Stimulated activated CD8-positive, alpha-beta memory T cell treated with anti-CD3 and anti-CD28 coated beads, Interleukin-7, amount 100 ng/mL, for 24 hours (primary cell): Measurements from ENCODE around the gene VEGFA.

Experiments
- DNase-seq: peaks from one replicate; pipeline ENCODE4 v3.0.0-alpha.2; 2020; ENCODE audit warnings: low read depth

The VEGFA gene

DNA sequence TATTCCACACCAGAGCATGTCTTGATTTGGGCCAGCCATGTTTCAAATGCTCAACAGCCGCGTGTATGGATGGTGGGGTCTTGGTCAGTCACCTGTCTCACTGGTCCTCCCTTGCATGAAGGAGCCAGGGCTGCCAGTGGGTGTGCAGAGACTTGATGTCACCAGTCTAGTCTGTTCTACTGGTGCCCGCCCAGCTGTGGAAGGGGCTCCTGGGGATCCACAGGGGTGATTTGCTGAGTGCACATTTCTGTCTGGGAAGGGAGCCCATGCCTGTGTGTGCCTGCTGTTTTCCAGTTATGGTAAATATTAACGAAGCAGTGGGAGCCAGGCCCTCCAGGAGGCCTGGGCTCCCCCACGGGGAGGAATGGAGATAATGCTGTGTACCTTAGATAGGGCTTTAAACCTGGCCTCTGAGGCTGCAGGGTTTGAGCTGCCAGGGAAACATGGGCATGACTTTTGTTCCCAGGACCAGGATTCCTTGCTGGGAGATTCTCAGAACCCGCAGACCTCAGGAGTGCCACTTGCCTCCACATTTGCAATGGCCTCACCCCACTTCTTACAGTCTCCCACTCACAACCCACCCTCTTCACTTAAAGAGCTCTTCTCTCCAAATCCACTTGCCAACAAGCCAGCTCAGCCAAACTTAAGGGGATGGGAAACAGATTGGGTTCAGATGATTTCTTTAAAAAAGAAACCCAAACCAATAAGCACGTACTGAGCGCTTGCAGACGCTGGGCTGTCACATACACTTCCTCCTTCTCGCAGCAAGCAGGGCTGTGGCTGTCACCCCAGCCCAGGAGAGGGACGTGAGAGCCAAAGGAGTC is 54.1 kb downstream of the VEGFA start:
- no peak for DNase-seq

DNA sequence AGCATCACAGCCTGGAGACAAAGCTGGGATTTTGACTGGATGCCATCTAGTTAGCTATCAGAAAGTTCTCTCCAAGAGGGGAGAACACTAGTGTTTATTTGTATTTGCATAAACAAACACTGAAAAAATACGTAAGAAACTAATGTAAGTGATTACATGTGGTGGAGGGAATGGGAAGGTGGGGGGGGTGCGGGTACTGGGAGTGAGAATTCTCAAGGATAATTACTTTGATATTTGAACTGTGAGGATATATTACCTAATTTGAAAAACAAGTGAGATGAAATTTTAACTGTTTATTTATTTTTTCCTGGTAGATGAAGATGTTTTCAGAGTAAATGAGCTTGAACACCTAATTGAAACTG is 54.7 kb downstream of the VEGFA start:
- no peak for DNase-seq

DNA sequence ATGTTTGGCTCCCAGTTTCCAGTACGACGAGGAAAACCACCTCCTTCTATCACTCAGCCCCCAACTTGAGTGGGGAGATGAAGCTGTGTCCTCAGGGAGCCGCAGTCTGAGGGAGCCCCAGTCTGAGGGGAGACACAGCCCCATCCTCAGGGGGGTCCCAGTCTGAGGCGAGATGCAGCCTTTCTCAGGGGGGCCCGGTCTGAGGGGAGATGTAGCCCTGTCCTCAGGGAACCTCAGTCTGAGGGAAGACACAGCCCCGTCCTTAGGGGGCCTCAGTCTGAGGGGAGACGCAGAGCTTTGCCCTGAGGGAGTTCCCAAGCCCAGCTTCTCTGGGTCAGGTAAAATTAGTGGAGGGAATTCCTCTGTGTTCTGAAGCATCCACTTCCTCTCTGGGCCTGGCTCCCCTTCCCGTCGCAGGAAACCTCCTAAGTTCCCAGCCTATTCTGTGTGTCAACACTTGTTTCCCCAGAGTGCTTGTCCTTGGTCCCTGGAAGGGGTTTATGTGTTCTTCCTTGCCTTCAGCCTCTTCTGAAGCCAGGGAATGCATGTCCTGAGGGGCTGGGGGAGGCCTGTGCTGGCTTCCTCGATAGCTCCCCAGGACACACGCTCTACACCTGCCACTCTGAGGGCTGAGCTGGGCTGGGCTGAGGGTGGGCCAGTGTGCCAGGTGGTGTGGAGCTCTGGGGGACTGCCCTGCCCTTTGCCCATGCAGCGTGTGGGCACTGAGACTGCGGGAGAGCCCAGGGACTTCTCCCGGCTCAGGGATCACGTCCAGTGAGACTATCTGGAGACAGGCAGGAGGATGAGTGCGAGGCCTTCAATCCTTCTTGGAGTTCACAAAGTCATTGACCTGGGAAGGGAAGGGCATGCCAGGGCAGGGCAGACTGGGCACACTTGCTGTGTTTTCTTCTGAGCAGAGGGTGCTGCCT is 55.4 kb downstream of the VEGFA start:
- no peak for DNase-seq

DNA sequence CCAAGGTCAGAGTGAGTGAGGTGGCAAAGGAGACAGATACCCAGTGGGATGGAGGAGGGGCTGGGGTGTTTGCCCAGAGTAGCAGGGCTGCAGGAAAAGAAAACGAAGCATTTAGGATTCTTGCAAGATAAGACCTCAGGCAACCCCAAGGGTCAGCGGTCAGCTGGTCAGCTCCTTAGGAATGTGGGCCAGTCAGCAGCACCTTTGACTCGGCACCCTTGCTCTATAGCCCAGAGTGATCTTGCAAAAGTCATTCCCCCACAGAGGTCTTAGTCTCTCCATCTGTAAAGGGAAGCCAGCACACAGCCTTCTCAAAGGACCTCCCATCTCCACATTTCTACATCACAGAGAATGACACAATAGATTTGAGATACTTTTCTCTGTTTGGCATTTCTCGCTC is 56.7 kb downstream of the VEGFA start:
- DNase-seq, result no peak

DNA sequence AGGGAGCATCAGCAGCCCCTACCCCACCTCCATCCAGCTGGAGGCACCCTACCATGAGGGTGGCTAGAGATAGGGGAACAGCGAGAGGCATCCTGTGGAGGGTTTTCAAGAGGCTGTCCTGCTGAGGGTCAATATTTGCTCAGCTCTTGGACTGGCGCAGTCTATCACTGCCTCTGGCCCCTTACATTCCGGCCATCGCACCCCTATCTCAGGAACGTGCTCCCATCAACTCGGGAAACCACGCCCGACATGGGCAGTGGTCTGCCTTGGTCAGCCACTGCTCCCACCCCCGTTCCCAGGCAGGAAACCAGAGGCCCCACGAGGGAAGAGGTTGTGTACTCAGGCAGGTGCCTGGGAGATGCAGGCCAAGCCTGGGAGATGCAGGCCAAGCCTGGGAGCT is 57.9 kb downstream of the VEGFA start:
- DNase-seq, result no peak

DNA sequence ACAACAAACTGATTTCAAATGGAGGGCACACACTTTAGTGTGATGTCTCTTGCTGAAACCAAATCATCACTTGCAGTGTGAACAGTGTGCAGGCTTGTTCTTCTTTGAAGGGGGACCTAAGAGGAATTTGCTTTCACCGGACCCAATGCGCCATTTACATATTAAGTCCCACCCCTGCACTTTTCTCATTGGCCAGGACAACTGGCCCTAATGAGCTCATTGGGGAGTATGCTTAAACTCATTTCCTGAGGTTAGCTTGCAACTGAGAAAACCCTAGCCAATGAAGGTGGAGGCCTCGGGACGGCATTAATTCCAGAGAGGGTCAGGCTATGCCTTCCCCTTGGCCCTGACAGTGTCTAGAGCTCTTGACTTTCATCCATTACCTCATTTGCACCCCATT is 58.7 kb downstream of the VEGFA start:
- DNase-seq, result no peak

DNA sequence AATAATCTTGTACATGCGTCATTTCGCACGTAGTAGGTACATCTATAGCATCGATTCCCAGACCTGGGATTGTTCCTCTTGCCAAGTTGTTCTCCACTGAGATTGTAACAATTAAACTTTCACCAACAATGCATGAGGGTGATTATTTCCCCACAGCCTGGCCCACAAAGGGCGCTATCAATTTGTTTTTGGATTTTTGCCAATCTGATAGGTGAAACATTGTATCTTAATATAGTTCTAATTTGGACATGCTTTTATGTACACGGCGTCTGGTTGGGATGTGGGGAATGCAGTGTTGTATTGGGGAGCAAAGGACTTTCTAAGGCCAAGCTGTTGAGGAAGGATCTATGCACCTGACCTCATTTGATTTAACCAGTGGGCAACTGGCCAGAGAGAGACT is 59.5 kb downstream of the VEGFA start:
- no peak for DNase-seq

DNA sequence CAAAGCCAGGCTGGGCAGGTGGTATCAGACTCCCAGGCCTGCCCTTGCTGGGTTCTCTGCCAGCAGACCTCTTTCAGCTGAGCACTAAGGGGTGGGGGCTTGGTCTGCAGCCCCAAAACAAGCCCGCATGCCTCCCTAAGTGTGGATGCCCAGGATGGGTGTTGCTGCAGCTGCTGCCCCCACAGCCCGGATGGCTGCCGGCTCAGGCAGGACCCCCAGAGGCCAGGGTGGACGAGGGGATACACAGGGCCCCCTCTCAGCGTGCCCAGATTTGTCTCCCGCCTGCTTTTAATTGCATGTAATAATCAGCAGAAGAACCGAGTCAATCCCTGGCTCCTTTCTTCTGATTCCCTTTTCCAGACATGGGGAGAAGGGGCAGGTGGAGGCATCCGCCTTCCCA is 60.8 kb downstream of the VEGFA start:
- DNase-seq, result no peak

DNA sequence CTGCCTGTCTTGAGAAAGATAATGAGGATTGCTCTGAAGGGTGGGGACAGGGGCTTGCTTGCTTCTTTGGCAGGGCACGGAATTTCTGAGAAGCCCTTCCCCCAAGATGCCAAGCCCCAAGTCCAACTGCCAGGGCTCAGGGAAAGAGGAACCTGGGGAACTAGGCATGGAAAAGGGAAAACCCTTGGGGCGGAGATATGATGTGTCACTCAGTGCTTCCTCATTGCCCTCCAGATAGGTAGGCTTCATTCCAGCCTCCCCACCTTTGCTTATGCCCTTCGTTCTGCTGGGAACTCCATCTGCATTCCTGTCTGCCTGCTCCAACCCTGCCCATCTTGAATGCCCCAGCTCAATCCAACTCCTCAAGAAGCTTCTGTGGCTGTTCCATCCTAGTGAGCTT is 61.2 kb downstream of the VEGFA start:
- DNase-seq, result no peak

DNA sequence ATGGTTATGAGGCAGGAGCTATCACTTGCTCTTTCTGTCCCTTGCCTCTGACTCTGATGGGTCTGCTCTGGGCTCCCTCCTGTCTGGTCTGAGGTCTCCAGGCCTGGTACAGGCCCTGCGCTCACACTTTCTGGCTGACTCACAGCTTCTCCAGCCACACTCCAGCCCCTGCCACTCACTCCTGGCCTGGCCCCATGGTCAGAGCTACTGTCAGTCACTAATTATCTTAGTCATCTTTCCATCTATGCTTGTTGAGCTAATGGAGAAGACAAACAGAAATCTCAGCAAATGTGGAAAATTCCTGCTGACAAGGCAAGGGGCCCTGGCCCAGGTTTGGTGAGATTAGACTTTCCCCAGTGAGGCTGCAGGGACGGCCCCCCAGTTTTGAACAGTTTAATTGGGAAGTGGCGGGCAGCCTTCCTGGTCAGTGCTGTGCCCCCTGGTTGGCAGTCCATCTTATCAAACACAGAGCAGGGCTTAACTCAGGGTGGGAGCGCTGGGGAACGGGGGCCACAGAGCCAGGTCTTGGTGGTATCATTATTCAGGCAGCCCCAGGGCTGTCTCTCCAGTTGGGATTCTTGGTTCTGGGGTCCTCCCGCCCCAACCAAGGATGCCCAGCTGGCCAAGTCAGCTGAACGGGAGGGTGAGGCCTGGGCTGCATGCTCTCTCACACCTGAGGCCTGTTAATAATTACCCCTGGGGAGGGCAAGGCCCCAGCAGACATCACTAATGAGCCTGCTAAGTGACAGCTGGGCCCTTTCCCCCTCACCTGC is 63.4 kb downstream of the VEGFA start:
- no peak for DNase-seq

DNA sequence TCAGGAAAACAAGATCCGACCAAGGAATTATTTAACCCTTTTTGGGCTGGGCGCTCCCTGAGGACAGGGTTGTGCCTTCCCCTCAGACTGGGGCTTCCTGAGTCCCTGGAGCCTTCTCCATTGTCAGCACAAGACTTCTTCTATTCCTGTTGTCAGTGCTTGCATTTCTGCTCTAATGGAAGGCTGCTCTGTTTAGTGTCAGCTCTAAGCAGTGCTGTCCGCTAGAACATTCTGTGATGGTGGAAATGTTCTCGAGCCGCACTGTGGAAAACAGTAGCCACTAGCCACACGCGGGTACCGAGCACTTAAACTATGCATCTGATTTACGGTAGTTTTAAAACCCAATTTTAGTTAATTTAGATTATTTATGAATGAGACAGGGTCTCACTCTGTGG is 64.0 kb downstream of the VEGFA start:
- DNase-seq, result no peak

DNA sequence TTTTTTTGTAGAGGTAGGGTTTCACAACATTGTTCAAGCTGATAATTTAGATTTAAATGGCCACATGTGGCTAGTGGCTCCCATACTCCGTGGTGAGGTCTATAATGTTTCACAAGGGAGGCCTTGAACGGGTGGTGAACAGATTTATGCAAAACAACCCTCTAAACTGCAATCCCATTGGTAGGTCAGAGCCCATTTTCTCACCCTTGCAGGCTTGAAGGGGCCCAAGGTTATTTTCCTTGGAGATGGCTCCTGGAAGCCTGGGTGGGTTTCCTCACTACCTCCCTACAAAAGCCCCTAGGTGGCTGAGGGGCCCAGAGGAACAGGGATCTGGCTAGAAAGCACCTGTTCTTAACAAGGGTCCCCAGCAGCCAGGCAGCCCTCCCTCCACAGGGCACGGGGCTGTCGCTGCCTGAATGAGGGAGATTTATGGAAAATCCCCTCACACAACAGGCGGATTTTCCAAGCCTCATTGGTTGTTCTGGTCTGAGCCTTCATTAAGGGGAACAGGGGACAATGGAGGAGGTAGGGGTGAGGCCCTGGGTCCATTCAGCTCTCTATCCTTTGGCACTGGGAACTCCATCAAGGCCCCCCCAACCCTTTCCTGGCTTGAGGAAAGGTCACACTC is 64.6 kb downstream of the VEGFA start:
- no peak for DNase-seq

DNA sequence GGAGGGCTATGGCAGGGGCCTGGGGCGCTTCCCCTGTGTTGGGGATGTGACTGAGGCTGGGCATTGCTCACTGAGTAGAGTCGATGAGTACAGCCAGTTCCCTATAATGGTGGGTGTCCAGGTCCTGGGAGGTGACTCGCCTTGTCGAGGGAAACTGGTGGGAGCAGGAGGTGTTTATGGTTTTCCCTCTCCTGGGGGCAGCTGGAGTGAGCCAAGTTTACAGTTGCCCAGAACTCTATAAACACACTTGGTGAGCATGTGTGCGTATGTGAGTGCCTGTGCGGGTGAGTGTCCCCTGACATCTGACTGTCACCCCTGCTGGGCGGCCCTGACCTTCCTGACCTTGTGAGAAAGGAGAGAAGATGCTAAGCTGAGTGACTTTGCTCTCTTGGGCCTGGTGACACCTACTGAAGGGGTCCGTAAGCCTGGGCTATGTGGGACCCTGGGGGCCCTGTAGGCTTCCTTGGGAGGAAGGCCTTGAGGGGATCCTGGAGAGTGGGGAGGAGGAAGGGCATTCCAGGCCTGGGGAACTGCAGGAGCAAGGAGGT is 65.9 kb downstream of the VEGFA start:
- no peak for DNase-seq
